HG03521 (cell line): Measurements from ENCODE around the gene TRPV5.
A peak's percentile ranks its signal among the peaks of the same experiment; 100 is the strongest.
"Not testable (repeated sequence)": the region's sequence is repeated elsewhere in the genome, so short reads cannot be mapped to it uniquely, and the experiment has no call there.

ENCODE experiments used
- ATAC-seq: cut with Tn5 transposase; IDR thresholded peaks from one replicate; pipeline ENCODE4 v1.9.1; 2021; ENCODE audit warnings: mild to moderate bottlenecking, moderate library complexity; ENCODE audit not compliant: unreplicated experiment

TRPV5 gene

GRCh38 chr7:142933624-142934023 lies at the start of gene TRPV5:
Gene TRPV5, minus strand, starts transcription at chr7:142933746. Its CDS starts 287 bp downstream, at chr7:142933459.
- ATAC-seq, result no peak

- not testable (repeated sequence) for ATAC-seq
These were observed 44.9 kb upstream of the TRPV5 start for GRCh38 chr7:142978402-142978801.

- no peak for ATAC-seq
These were observed 41.1 kb upstream of the TRPV5 start for GRCh38 chr7:142974626-142975025.

GRCh38 chr7:142969183-142969582 lies 35.6 kb upstream of the TRPV5 start:
- no peak for ATAC-seq

- ATAC-seq, result no peak
These were observed 34.7 kb upstream of the TRPV5 start for GRCh38 chr7:142968229-142968628.

GRCh38 chr7:142964502-142965246 lies 31.1 kb upstream of the TRPV5 start:
- ATAC-seq, result no peak

- ATAC-seq, result no peak
These were observed 30.4 kb upstream of the TRPV5 start for GRCh38 chr7:142963993-142964392.

GRCh38 chr7:142962991-142963390 lies 29.4 kb upstream of the TRPV5 start:
- ATAC-seq, result no peak

- no peak for ATAC-seq
These were observed 28.7 kb upstream of the TRPV5 start, which contains the start of gene KEL for GRCh38 chr7:142961973-142962926. Gene KEL, minus strand, starts transcription at chr7:142962363. Its CDS starts 157 bp downstream, at chr7:142962206.

GRCh38 chr7:142961595-142961972 lies 28.0 kb upstream of the TRPV5 start:
- ATAC-seq, result no peak

GRCh38 chr7:142960955-142961512 lies 27.5 kb upstream of the TRPV5 start:
- ATAC-seq, result no peak

GRCh38 chr7:142959202-142959601 lies 25.7 kb upstream of the TRPV5 start:
- ATAC-seq, result no peak

- no peak for ATAC-seq
These were observed 24.2 kb upstream of the TRPV5 start for GRCh38 chr7:142957723-142958122.

GRCh38 chr7:142956951-142957623 lies 23.5 kb upstream of the TRPV5 start:
- ATAC-seq, result no peak

- ATAC-seq, result peak; percentile 76
These were observed 21.2 kb upstream of the TRPV5 start for GRCh38 chr7:142954680-142955268.

- ATAC-seq, result no peak
These were observed 16.7 kb upstream of the TRPV5 start for GRCh38 chr7:142950235-142950634.

- ATAC-seq, result no peak
These were observed 15.1 kb upstream of the TRPV5 start for GRCh38 chr7:142948603-142949002.

- ATAC-seq, result no peak
These were observed 11.5 kb upstream of the TRPV5 start for GRCh38 chr7:142945001-142945400.

- ATAC-seq, result no peak
These were observed 10.2 kb upstream of the TRPV5 start for GRCh38 chr7:142943706-142944268.

GRCh38 chr7:142942746-142943145 lies 9.2 kb upstream of the TRPV5 start:
- no peak for ATAC-seq
